Astrocyte of the cerebellum (primary cell): ENCODE data around the gene TOM1L2.

Experiments used
- DNase-seq: peaks from one replicate; pipeline ENCODE4 v3.0.0-alpha.2; 2011; ENCODE audit warnings: low read depth
- H3K4me3 ChIP-seq: 2 replicates; pipeline ENCODE4 v1.5.1; 2011; ENCODE audit warnings: mild to moderate bottlenecking, low read depth, low read length, moderate library complexity
- CTCF ChIP-seq: IDR thresholded peaks from 2 replicates; pipeline ENCODE4 v1.5.1; 2012; ENCODE audit warnings: low read length, low read depth, moderate library complexity, mild to moderate bottlenecking; ENCODE audit errors: missing control alignments
- in situ Hi-C: cut with HindIII; loops from 2 replicates; pipeline ENCODE4 v1.10.0; 2017; ENCODE audit warnings: low sequenced_read_pairs

Gene TOM1L2

GRCh38 chr17:17978481-17979424 lies 6.6 kb upstream of the TOM1L2 start:
- in situ Hi-C loops: loop anchor here (5.0 kb wide), 1 partner anchor 51 kb away; no protein-coding TSS in a partner anchor
- H3K4me3 ChIP-seq: no peak overlapping the region
- no peak for TF ChIP-seq CTCF
- no peak for DNase-seq

GRCh38 chr17:17976931-17977570 lies 4.9 kb upstream of the TOM1L2 start:
- TF ChIP-seq CTCF: no peak
- in situ Hi-C loops: loop anchor here (5.0 kb wide), 1 partner anchor 50 kb away; no protein-coding TSS in a partner anchor
- DNase-seq: no peak
- no peak overlapping the region for H3K4me3 ChIP-seq

GRCh38 chr17:17975436-17975835 lies 3.2 kb upstream of the TOM1L2 start:
- DNase-seq: no peak
- H3K4me3 ChIP-seq: no peak overlapping the region
- in situ Hi-C loops: loop anchor here (5.0 kb wide), 1 partner anchor 48 kb away; no protein-coding TSS in a partner anchor
- no peak for TF ChIP-seq CTCF

- DNase-seq: no peak
- peak overlapping the region; percentile 80 for H3K4me3 ChIP-seq
- in situ Hi-C loops: no loop called here
- no peak for TF ChIP-seq CTCF
Measured at GRCh38 chr17:17972952-17973254, 703 bp upstream of the TOM1L2 start.

GRCh38 chr17:17971431-17972125 lies 622 bp downstream of the TOM1L2 start:
- in situ Hi-C loops: no loop called here
- no peak for DNase-seq
- no peak for TF ChIP-seq CTCF
- peak overlapping the region; percentile 80 for H3K4me3 ChIP-seq

GRCh38 chr17:17970699-17971430 lies 1.3 kb downstream of the TOM1L2 start:
- DNase-seq: no peak

More at GRCh38 chr17:17970699-17971430, 1.3 kb downstream of the TOM1L2 start:
- in situ Hi-C loops: no loop called here
- no peak for TF ChIP-seq CTCF
- peak overlapping the region; percentile 80 for H3K4me3 ChIP-seq
